HCT116 (cell line): ENCODE data around the gene GSTT4. TPM values are rescaled to one million over a fixed set of nuclear protein-coding genes. Genes with fewer than 3 reads are reported as not detected.

Experiments used
- ATAC-seq: fragments of 200-7000 bp; cut with Tn5 transposase; 2 replicates; pipeline ENCODE4 v1.9.1; 2020; ENCODE audit warnings: mild to moderate bottlenecking, moderate library complexity
- BruUV-seq: library from RNA; stranded (reverse); fragments of 400-500 nt; replicated peaks from 2 replicates; lab custom pipeline; 2021; lab: Mats Ljungman, UMichigan
- CTCF ChIA-PET: fragments of 300-600 bp; sonication (Branson Sonifier 250); formaldehyde crosslinking; loops from one replicate; lab custom pipeline; 2021; ENCODE audit warnings: antibody characterized with exemption; lab: Charles Lee
- POLR2A ChIA-PET: fragments of 300-600, 350-600 bp; sonication (Branson Sonifier 250); formaldehyde crosslinking; loops from one replicate; lab custom pipeline; 2021; ENCODE audit warnings: antibody characterized with exemption; lab: Charles Lee
- RAD21 ChIA-PET, 2 experiments: fragments of 300-600 bp; sonication (Branson Sonifier 250); formaldehyde crosslinking; loops; one replicate each; lab custom pipeline; 2023; ENCODE audit warnings: low total read pairs in 2 of 2; ENCODE audit not compliant: uncharacterized antibody in 2 of 2, unreplicated experiment in 2 of 2, low non-redundant PET in 1 of 2; lab: Charles Lee
- DNase-seq: peaks from one replicate; pipeline ENCODE4 v3.0.0-alpha.2; 2010; ENCODE audit warnings: low read depth, low spot score
- H2AFZ ChIP-seq: fragments of 200-600 bp; shearing (Covaris generic), sonication (generic); 2 replicates; pipeline ENCODE4 v1.6.1; 2017; ENCODE audit warnings: low read depth, mixed run types, mixed read lengths, antibody characterized with exemption, low read length; ENCODE audit not compliant: poor library complexity, severe bottlenecking
- H3K27ac ChIP-seq: 2 replicates; pipeline ENCODE4 v1.5.1; 2012; ENCODE audit warnings: low read depth, low read length
- H3K27me3 ChIP-seq: fragments of 200-600 bp; sonication (generic); 2 replicates; pipeline ENCODE4 v1.6.1; 2016; ENCODE audit warnings: mixed run types, low read length, mixed read lengths; ENCODE audit not compliant: insufficient read depth
- H3K36me3 ChIP-seq, 2 experiments: fragments of 200-500 bp in 1 of 2; fragments of 200-600 bp in 1 of 2; sonication (Bioruptor generic) in 1 of 2; sonication (generic) in 1 of 2; 2 replicates each; pipeline versions ENCODE4 v1.5.1 to v1.6.1; 2014 to 2016; ENCODE audit warnings: low read length in 2 of 2, inconsistent platforms in 1 of 2, mixed read lengths in 1 of 2, mixed run types in 1 of 2; ENCODE audit not compliant: insufficient read depth in 2 of 2, control insufficient read depth in 1 of 2
- H3K4me1 ChIP-seq, 2 experiments: fragments of 200-600 bp in 1 of 2; sonication (generic) in 1 of 2; 2 replicates each; pipeline versions ENCODE4 v1.5.1 to v1.6.1; 2012 to 2017; ENCODE audit warnings: low read length in 2 of 2, inconsistent platforms in 1 of 2, mild to moderate bottlenecking in 1 of 2, mixed read lengths in 1 of 2, mixed run types in 1 of 2, moderate library complexity in 1 of 2; ENCODE audit not compliant: insufficient read depth in 2 of 2, control insufficient read depth in 1 of 2
- H3K4me2 ChIP-seq: fragments of 200-600 bp; sonication (generic); 2 replicates; pipeline ENCODE4 v1.6.1; 2017; ENCODE audit warnings: mixed run types, low read length, mixed read lengths
- H3K4me3 ChIP-seq, 2 experiments: fragments of 200-600 bp in 1 of 2; sonication (generic) in 1 of 2; replicated peaks in 1 of 2; 2 replicates each; pipeline ENCODE4 v1.5.1; 2011 to 2016; ENCODE audit warnings: low read length in 2 of 2, control low read depth in 1 of 2, low read depth in 1 of 2, mild to moderate bottlenecking in 1 of 2, mixed read lengths in 1 of 2, mixed run types in 1 of 2
- H3K79me2 ChIP-seq: fragments of 200-600 bp; sonication (generic); 2 replicates; pipeline ENCODE4 v1.6.1; 2017; ENCODE audit warnings: mild to moderate bottlenecking, mixed run types, low read length, moderate library complexity, mixed read lengths; ENCODE audit not compliant: insufficient read depth
- H3K9ac ChIP-seq: fragments of 200-600 bp; sonication (generic); 2 replicates; pipeline ENCODE4 v1.6.1; 2016; ENCODE audit warnings: low read length, mixed read lengths
- H3K9me2 ChIP-seq: fragments of 200-600 bp; sonication (generic), shearing (Covaris generic); 2 replicates; pipeline ENCODE4 v1.6.1; 2017; ENCODE audit warnings: mixed run types, mild to moderate bottlenecking, moderate library complexity; ENCODE audit not compliant: insufficient read depth
- H3K9me3 ChIP-seq, 2 experiments: fragments of 200-500 bp in 1 of 2; fragments of 200-600 bp in 1 of 2; sonication (Bioruptor generic) in 1 of 2; sonication (generic) in 1 of 2; 2 replicates each; pipeline ENCODE4 v1.6.1; 2014 to 2017; ENCODE audit warnings: low read length in 2 of 2, mixed read lengths in 2 of 2, inconsistent platforms in 1 of 2, low read depth in 1 of 2, mild to moderate bottlenecking in 1 of 2, mixed run types in 1 of 2, moderate library complexity in 1 of 2; ENCODE audit not compliant: control insufficient read depth in 1 of 2, insufficient read depth in 1 of 2
- H4K20me1 ChIP-seq: fragments of 200-600 bp; sonication (generic), shearing (Covaris generic); 2 replicates; pipeline ENCODE4 v1.6.1; 2017; ENCODE audit warnings: mixed run types, mild to moderate bottlenecking, moderate library complexity; ENCODE audit not compliant: insufficient read depth
- CEBPB ChIP-seq: IDR thresholded peaks from 2 replicates; pipeline ENCODE4 v1.6.1; 2012; ENCODE audit warnings: low read depth
- EZH2 ChIP-seq: fragments of 200-600 bp; sonication (generic); IDR thresholded peaks from 2 replicates; pipeline ENCODE4 v1.6.1; 2017; ENCODE audit warnings: antibody characterized with exemption, mixed run types
- EZH2phosphoT487 ChIP-seq: fragments of 200-600 bp; IDR thresholded peaks from 2 replicates; pipeline ENCODE4 v1.6.1; 2018; ENCODE audit warnings: antibody characterized with exemption, borderline replicate concordance
- POLR2A ChIP-seq: IDR thresholded peaks from 2 replicates; pipeline ENCODE4 v1.7.0; 2011; ENCODE audit warnings: borderline replicate concordance; ENCODE audit not compliant: insufficient read depth, insufficient read length; ENCODE audit errors: extremely low read depth
- TCF7L2 ChIP-seq: IDR thresholded peaks from 2 replicates; pipeline ENCODE4 v1.7.0; 2011; ENCODE audit warnings: borderline replicate concordance, inconsistent platforms; ENCODE audit not compliant: insufficient read depth, insufficient read length; ENCODE audit errors: extremely low read depth
- ZNF274 ChIP-seq: fragments of 200-500 bp; sonication (Bioruptor generic); IDR thresholded peaks from 2 replicates; pipeline ENCODE4 v1.6.1; 2014; ENCODE audit warnings: mild to moderate bottlenecking, low read depth, low read length, inconsistent platforms
- intact Hi-C: fragments of 100-400 bp; cut with micrococcal nuclease; formaldehyde crosslinking; loops from 2 replicates; pipeline ENCODE4 v1.10.0; 2022
- total RNA-seq: library from RNA; stranded (reverse); gene quantifications from one replicate; pipeline ENCODE4 v1.2.1, GENCODE V29; 2021; ENCODE audit not compliant: unreplicated experiment
- TF ChIP-seq, protein P1 (sequence below): IDR thresholded peaks from 2 replicates; pipeline ENCODE4 v1.6.1; 2012
- TF ChIP-seq, protein P2 (sequence below): IDR thresholded peaks from 2 replicates; pipeline ENCODE4 v1.6.1; 2011; ENCODE audit warnings: mild to moderate bottlenecking, low read length, moderate library complexity; ENCODE audit not compliant: insufficient replicate concordance; ENCODE audit errors: extremely low read depth

The GSTT4 gene
- total RNA-seq, 1 experiment from 2014 or later = not detected

DNA sequence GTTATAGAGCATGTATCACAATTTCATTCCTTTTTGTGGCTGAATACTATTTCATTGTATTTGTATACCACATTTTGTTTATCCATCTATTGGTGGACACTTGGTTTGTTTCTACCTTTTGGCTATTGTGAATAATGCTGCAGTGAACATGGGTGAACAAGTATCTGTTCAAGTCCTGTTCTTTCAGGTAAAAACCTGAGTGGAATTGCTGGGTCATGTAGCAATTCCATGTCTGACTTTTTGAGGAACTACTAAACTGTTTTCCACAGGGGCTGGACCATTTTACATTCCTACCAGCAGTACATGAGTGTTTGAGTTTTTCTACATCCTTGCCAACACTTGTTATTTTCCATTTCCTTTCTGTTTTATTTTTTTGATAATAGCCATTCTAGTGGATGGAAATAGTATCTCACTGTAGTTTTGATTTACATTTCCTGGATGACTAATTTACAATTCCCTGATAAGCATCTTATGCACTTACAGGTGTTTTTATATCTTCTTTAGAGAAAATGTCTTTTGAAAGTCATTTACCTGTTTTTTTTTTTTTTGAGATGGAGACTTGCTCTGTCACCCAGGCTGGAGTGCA, 18.0 kb upstream of the GSTT4 start:
- BruUV-seq = no TSS peak
- Histone ChIP-seq H3K27me3 (no peaks in the 10 kb centered on the region), H3K9me3 (no peaks in the 10 kb centered on the region), H3K36me3 (no peaks in the 10 kb centered on the region), H3K27ac (no peak overlapping the region), H3K4me1 (no peaks in the 10 kb centered on the region), H3K4me2 (no peak overlapping the region), H4K20me1 (no peaks in the 10 kb centered on the region), H3K4me3 (no peak overlapping the region), H3K79me2 (peaks cover 88% of the 10 kb centered on the region), H2AFZ (no peak overlapping the region), H3K9me2 (no peaks in the 10 kb centered on the region), H3K9ac (no peak overlapping the region)
- intact Hi-C loops = no loop called here
- ChIA-PET POLR2A (interaction anchor here (0.9 kb wide), 1 partner anchor 12 kb away, joined by 3 read pairs; the partner anchor contains the start of gene CABIN1), CTCF (no interaction called here), RAD21 (no interaction called here)
- TF ChIP-seq, protein P1, sequence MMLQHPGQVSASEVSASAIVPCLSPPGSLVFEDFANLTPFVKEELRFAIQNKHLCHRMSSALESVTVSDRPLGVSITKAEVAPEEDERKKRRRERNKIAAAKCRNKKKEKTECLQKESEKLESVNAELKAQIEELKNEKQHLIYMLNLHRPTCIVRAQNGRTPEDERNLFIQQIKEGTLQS = no peak
- no peak for TF ChIP-seq TCF7L2
- TF ChIP-seq POLR2A = no peak
- TF ChIP-seq, protein P2, sequence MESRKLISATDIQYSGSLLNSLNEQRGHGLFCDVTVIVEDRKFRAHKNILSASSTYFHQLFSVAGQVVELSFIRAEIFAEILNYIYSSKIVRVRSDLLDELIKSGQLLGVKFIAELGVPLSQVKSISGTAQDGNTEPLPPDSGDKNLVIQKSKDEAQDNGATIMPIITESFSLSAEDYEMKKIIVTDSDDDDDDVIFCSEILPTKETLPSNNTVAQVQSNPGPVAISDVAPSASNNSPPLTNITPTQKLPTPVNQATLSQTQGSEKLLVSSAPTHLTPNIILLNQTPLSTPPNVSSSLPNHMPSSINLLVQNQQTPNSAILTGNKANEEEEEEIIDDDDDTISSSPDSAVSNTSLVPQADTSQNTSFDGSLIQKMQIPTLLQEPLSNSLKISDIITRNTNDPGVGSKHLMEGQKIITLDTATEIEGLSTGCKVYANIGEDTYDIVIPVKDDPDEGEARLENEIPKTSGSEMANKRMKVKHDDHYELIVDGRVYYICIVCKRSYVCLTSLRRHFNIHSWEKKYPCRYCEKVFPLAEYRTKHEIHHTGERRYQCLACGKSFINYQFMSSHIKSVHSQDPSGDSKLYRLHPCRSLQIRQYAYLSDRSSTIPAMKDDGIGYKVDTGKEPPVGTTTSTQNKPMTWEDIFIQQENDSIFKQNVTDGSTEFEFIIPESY = no peak
- no peak for TF ChIP-seq EZH2
- no peak for TF ChIP-seq EZH2phosphoT487
- no peak for DNase-seq
- ATAC-seq = no peak

GRCh38 chr22:24021304-24021703, 16.1 kb upstream of the GSTT4 start:
- POLR2A ChIA-PET = no interaction called here
- H3K79me2 ChIP-seq = peaks cover 88% of the 10 kb centered on the region

More at GRCh38 chr22:24021304-24021703, 16.1 kb upstream of the GSTT4 start:
- H3K27me3 ChIP-seq = no peaks in the 10 kb centered on the region
- no peak overlapping the region for H3K9ac ChIP-seq
- intact Hi-C loops = no loop called here
- H2AFZ ChIP-seq = no peak overlapping the region
- BruUV-seq = no TSS peak
- CTCF ChIA-PET = no interaction called here
- no peaks in the 10 kb centered on the region; a peak in 1 of 4 replicates for H3K36me3 ChIP-seq
- no peaks in the 10 kb centered on the region for H3K9me2 ChIP-seq
- RAD21 ChIA-PET = no interaction called here
- no peaks in the 10 kb centered on the region for H3K4me1 ChIP-seq
- TF ChIP-seq CEBPB (no peak), TCF7L2 (no peak), POLR2A (no peak), ZNF274 (no peak)
- H3K27ac ChIP-seq = no peak overlapping the region
- DNase-seq = no peak
- no peak overlapping the region for H3K4me3 ChIP-seq
- H3K4me2 ChIP-seq = no peak overlapping the region
- H4K20me1 ChIP-seq = no peaks in the 10 kb centered on the region
- ATAC-seq = no peak
- H3K9me3 ChIP-seq = no peaks in the 10 kb centered on the region
